Fibroblast of skin of abdomen (primary cell): Measurements from ENCODE around the gene STPG4.

Source experiments
- DNase-seq: peaks from one replicate; pipeline ENCODE4 v3.0.0-alpha.2; 2013

Gene STPG4

DNA sequence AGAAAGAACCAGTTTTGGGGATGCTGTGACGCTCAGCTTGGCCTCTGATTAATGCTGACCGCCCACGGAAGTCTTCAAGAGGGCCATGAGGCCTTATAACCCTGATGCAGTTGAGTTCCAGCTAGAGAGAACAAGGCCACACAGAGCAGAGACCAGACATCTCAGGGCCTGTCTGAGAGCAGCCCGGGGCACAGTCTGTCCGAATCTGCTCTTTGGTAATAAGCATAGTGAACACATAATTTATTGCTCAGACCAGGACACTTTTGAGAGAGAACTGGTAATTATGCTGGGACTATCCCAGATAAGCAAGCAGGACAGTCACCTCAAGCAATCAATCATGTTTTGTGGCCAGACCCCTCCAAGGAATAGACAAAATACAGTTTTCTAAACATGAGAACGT is 68.5 kb downstream of the STPG4 start:
- DNase-seq = no peak

DNA sequence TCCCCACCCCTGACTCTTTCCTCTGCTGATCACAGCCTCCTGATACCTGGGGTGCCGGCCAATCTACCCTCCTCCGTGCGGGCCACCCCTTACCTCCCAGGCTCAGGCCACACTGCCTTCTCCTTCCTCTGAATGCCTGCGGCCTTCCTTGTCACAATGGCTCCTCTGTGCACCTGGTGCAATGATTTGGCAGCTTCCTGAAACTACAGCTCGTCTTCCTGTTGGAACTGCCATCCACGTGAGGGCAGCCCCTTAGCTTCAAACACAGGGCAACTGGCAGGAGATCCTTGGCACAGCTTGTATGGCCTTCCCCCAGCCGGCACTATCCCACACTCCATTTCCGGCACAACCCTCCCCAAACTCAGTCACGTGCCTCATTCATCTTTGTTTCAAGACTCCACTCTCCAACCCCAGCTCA is 69.0 kb downstream of the STPG4 start:
- DNase-seq = no peak

DNA sequence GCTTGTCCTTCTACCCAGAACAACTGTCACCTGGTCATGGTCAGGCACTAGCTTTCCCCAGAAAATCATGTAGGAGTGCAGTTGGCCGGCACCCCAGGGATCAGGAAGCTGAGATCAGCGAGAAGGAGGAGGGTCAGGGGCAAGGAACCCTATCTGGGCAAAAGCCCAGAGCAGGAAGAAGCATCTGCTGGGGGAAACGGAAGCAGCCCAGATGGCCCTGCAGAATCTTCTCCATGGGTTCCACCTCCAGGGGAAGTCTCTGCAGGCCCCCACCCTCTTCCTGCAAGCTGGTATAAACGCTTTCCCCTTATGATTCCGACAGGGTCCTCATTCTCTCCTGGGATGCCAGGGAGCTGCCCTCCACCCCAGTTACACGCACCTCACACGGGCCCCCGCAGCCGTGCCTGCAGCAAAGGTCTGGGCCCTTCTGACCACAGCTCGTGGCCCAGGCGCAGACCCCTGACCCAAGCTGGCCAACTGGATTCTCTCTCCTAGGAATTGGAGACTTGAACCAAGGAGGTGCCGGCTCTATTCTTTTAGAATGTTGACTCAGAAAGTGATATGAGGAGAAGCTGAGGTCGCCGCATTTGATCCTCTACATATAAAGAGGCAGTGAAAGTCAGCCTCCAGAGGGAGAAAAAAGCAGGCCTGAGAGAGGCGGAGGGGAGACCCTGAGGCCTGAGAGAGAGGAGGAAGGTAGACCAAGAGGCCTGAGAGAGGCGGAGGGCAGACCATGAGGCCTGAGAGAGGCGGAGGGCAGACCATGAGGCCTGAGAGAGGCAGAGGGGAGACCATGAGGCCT is 71.0 kb downstream of the STPG4 start:
- DNase-seq = peak; percentile 30

DNA sequence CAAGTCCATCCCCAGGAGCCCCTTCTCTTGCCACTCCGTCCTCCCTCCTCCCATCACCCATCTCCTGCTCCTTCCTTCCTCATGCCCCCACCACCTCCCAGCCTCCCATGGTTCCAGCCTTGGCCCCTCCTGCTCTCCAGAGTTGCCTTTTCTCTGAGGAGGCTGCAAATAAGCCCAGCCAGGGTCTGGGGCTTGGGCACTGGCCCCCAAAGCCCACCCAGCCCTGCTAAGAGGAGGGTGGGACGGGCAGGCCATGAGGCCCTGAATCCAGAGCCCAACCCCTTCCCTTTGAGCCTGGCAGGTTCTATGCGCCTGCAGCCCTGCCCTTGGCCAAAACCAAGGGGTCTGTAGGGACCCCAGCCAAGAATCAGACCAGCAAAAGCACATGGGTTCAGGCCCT is 71.6 kb downstream of the STPG4 start:
- DNase-seq = no peak

DNA sequence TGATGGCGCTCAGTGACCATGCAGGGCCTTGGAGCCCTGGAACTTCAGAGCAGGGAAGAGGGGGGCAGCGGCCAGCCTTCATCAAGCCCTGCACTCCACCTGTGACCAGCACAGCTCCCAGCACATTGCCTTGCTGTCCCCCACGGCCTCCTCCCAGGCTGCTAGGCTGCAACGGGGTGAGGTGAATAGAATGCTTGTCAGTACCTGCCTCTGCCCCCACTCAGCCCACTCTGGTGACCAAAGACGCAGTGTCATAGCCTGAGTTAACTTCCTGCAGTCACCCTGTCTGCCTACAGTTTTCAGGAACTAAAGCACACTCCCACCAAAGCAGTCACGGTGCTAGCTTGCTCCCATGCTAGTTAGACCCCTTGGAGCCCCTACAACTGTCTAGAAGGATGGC is 72.1 kb downstream of the STPG4 start:
- DNase-seq = no peak

DNA sequence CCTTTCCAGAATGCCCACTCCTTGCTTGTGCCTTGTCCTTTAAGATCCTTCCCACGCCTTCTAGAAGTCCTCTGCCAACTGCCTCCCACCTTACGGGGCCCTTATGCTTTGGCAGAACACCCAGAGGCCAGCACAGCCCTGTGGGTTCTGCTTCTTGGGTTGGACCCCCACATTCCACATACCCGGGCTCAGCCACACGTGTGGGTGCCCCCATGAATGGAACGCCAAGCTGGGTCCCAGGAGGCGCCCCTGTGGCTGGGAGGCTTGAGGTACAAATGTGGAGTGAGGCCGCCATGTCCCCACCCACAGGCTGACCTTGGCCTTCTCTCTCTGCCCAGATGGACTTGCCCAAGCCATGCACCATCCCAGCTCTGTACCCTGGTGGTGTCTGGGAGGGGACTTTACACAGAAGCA is 74.2 kb downstream of the STPG4 start:
- DNase-seq = no peak

DNA sequence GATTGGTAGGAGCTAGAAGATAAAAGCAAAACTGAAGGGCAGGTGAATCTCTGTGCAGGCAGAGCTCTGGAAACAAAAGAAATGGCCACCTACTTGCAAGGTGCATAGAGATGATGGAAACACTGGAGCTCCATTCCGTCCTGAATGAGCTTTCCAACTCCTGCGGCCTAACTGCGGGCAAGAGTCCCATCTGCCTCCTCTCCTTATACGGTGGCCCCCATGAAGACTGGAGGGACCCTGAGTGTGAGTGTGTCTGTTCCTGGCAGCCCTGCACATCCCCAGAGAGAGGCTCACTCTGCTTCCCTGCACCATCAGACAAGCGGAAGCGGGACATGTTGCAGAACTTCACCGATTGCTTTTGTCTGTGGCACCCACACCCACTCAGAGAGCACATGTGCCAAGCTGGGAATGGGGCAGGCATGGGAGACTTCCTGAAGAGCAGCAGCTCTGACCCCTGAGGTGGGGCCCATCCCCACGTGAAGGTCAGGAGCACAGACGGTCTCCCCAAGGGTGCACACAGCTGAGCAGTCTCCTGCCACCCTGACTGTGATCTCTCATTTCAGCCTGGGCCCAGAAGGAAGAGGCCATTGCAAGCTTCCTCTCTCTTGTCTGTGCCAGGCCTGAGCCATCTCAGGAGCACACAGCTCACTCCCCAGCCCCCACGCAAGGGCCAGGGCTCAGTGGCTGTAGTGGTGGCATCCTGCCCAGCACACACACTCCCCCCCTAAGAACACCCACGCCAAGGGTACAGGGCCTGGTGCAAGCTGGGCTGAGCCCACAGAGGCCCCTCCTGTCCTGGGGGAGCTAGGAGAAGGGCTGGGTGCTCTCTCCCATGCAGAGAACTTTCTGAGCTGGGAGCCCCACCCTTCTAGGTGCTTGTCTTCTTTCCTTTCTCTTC is 75.3 kb downstream of the STPG4 start:
- no peak for DNase-seq

DNA sequence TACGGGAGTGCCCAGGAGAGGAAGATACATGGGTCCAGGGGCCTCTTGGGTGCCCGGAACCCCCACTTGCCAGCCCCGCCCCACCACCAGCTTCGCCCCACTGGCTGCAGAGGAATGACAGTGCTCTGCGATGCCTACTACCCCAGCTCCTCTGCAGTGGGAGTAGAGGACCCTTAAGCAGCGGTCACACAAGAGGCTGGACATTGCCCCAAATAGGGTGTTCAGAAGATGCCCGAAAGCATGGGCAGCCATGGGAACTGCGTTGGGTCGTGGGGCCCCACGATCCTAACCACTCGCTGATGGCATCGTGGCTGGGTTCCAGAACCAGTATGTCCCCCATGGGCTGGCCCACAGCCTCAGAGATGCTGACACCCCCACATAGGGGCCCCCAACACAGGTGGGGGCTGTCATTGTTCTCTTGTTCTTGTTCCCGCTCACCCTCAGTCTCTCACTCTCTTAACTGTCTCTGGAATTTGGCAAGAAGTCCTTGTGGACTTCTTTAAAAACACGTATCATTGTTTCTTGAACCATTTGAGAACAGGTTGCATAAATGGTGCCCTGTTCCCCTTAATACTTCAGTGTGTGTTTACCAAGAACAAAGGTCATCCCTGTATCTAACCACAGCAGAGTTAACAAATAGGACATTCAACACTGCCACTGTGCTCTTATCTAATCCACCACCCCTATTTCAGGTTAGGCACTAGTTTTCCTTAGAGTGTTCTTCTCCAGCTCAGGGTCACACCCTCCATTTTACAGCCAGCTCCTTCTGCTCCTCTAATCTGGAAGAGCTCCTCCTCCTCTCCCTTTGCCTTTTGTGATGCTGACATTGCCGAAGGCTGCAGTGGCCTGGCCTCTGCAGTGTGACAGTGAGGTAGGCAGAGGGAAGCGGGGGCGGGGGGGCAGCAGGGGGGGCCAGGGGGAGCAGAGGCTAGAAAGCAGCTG is 76.3 kb downstream of the STPG4 start:
- no peak for DNase-seq

DNA sequence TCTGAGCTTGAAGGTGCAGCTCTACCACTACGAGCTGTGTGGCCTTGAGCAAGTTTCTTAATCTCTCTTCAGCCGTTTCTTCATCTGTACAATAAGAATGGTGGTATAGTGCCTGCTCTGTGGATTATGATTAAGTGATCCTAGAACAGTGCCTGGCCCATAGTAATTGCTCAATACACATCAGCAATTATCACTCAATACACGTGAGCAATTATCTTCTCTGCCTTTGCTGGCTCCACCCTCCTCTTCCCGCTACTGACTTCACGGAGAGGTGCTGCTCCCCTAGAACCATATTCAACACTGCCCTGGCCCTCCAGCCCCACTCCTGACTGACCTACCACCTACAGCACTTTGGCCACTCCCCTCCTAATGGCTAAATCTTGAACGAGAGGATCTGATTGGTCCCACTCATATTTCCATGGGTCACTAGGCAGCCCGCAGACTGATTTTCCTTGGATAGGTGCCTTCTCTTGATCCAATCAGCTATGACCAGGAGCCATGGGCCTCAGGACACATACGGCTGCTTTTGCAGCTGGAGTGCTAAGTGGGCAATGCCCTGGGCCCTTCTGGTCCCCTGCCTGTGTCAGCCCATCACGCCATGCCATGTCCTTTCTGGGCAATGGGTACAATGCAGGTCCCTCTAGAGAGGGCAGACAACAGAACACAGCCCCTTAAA is 77.5 kb downstream of the STPG4 start:
- no peak for DNase-seq

DNA sequence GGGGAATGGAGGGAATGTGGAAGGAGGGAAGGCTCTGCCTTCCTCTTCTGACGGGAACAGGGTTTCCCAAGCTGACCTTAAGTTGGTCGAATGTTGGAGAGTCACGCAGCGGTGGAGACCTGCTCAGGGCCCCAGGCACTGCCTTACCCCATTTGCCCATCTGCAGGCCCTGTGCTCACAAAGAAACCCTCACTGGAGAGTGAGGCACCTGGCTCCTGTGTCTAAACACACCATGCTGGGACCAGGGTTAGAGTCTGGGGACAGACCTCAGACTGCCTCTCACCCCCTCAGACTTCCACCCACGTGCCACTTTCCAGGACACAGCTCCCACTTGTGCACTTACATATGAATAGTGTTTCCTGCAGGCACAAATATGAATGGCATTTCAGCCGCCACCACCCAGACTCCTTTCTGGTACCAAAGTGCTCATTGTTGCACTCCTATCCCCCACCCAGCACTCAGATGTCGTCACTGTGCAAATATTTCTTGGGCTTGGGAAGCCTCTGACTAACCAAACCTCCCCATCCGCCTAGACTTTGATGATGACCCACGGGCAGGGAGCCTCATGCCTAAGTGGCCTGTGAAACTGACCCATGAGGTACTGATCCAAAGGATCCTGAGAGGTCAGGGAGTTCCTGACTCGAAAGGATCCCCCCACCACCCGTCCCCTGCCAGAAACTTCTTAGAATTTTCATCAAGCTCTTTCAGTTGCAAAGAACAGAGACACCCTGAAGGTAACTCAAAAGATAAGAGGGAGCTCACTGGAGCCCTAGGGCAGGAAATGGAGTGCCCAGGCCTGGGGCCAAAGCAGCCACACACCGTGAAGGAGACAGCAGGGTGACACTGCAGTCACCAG is 78.3 kb downstream of the STPG4 start:
- peak; percentile 97 for DNase-seq

DNA sequence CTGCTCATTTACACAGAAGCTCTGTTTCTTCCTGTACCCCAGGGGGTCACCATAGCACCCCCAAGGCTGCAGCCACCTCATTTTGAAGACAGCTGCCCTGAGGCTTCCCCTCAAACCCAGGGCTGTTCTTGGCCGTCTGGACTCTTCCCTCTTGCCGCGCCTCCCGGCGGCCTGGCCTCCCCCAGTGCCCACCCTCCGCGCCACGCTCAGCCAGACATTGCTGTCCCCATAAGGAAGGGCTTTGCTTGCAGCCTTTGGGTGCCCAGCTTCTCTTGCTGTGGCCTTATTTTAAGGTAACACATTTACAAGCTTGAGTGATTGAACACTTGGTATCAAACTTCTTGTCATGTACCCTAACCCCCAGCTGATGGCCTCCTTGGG is 79.0 kb downstream of the STPG4 start:
- DNase-seq = no peak

DNA sequence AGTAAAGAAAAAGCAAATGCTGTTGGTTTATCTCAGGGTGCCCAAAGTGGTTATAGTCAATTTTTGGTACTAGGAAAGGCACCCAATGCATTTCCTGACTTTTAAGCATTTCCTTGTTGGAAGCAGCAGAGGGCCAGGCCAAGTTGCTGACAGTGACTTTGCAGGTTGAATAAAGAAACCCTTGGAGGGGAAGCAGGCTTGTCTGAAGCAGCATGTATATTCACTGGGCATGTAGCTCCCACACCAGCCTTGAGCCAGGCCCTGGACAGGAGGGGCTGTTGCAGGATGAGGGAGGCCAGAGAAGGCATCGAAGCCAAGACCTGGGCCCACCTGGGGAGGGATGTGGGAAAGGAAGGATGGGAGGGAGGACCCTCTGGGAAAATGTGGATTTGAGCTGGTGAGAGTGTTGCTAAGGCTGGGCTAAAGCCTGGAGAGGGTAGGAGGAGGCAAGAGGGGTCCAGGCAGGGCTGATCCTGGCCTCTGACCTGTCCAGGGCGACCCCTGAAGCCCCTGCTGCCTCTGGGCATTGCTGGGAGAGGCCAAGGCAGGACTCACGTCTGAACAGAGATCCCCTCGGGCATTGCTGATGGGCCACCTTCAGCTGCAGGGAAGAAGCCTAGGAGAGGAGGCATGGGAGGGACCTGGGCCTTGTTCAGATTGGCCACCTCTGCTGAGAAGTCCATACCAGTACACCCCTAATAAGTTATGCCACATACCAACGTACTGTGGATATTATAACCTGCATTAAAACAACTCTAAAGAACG is 79.6 kb downstream of the STPG4 start:
- no peak for DNase-seq

DNA sequence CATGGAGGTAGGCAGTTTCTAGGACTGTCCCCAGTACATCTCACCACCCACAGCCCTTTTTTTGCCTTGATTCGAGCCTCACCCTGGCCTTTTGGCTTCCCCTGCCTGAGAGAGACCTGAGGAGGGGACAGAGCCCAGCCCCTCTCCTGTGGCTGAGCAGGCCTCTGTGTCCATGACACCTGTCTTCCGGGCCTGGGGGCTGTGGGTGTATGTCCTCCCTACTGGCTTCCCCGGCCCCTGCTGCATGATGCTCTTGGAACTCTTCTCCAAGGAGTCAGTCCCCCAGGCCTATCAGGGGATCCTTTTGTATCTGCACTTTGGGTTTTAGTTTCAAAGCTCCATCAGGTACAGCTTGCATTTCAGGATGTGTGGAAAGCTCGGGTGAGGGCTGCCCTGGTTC is 80.4 kb downstream of the STPG4 start:
- DNase-seq = no peak

DNA sequence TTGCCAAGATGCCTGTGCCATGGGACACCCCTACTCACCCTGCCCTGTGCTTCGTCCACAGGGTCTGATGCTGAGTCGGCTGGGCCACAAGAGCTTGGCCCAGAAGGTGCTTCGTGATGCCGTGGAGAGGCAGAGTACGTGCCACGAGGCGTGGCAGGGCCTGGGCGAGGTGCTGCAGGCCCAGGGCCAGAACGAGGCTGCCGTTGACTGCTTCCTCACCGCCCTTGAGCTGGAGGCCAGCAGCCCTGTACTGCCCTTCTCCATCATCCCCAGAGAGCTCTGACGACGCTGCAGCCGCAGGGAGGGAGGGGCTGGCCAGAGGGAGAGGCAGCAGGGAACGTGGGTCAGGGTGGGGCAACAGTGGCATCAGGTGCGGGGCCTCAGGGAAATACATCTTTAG is 81.5 kb downstream of the STPG4 start:
- no peak for DNase-seq

DNA sequence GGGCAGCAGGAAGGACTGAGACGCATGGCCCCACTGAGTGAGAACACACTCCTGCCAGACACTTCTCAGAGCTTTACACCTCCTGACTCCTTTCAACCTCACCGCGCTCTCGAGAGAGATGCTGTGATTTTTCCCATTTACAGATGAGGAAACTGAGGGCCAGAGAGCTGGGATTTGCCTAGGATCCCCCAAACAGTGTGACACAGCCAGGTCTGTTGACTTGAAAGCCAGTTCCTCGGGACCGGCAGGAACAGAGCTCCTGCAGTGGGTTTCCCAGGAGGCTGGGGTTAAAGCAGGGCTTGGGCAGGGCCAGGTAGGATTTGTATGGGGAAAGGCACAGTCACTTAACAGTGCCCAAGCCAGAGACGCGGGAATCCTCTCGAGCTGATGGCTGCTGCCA is 81.9 kb downstream of the STPG4 start:
- DNase-seq = no peak

DNA sequence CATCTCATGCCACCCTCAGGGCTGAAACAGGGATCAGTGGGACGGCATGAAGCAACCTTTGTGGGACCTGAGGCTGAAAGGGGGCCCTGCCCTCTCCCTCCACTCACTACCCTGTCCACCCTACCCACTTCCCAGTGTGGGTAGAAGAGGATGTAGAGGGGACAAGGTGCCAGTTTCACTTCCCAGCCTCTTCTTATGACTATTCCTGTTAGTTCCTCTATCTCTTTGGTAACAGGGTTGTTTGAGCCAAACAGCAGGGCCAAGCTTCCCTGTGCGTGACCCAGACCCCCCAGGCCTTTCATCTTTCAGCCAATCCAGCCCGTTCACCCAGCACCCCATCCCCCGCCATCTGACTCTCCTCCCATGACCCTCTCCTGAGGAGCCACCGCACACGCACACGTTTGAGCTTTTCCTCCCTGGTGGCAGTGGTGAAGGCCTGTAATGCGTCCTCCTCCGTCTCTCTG is 82.3 kb downstream of the STPG4 start:
- no peak for DNase-seq

DNA sequence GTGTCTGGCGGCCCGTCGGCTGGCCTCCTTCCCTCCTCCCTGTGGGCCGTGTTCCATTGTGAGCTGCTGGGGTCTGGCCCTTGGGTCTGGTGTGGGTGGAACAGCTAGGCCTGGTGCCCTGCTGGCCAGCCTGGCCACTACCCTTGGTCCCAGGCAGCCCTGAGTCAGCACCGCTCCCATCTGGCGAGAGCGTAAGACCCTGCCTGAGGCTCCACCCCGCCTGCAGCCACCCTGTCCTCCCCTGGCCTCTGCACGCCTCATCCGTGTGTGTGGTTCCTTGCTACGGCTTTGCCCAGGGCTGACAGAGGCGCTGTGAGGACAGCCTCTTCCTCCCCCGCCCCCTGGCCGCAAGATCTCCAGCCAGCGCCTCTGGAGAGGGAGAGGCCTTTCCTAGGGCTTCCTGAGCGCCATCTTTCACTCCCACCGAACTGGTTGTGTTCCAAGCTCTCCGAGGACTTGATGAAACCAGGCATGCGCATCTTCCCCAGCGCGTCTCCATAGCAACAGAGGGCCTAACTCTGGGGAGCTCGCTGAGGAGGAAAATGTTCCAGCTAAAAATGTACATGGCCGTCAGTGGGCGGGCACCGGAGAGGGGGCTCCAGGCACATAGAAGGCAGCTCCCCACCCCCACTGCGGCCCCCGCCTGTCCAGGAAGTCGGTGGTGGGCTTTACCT is 83.0 kb downstream of the STPG4 start:
- peak; percentile 69 for DNase-seq

DNA sequence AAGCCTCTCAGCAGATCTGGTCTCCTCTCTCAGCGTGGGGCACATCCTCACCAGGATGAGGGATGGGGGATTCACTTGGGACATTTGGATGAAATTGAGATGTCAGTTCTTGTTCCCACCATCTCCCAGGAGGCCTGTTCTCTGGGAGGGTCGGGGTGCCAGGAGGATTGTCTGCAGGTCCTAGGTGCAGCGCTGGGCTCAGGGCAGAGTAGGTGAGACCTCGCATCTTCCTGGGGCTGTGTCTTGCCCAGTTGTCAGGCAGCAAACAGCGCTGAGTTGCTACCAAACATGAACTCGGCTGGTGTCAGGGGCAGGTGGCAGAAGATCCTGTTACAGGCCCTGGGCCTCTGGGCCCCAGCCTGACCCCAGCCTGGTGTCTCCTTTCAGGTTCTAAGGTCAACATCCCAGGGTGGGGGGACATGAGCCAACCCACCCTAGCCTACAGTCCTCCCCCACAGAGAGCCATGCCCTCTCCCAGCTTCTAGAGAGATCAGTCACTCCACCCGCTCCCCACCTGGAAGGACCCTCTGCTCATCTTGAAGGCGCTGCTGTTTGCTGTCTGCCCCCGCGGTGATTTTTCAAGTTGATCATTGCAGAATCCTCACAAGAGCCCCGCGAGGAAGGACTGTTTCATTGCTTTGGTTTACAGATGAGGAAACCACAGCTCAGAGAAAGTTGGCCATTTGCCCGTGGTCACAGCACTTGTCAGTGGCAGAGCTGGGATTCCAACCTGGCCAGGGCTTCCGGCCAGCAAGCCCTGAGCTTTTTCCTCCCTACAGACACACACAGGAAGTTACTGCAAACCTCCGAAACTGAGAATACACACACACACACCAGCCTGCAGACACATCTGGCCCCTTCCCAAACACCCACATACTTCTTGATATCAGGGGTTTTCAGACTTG is 83.9 kb downstream of the STPG4 start:
- DNase-seq = peak; percentile 90
